Gastrocnemius medialis (tissue), 4 donors: ENCODE measurements around the gene NTRK3.

ENCODE experiments used
- CTCF ChIP-seq, 5 experiments: fragments of 450-650 bp in 3 of 5; fragments of 200-600 bp in 2 of 5; sonication (generic) in 2 of 5; IDR thresholded peaks in 4 of 5; conservative IDR thresholded peaks in 1 of 5; 1 replicate in 4 of 5; 2 replicates in 1 of 5; pipeline ENCODE4 v1.5.1; 2016 to 2019; ENCODE audit warnings: antibody characterized with exemption in 5 of 5, mild to moderate bottlenecking in 3 of 5, moderate library complexity in 3 of 5
- POLR2A ChIP-seq, 2 donors: fragments of 450-650 bp; IDR thresholded peaks; one replicate each; pipeline ENCODE4 v1.6.1; 2017; ENCODE audit warnings: antibody characterized with exemption in 2 of 2, mild to moderate bottlenecking in 2 of 2, moderate library complexity in 2 of 2

DNA sequence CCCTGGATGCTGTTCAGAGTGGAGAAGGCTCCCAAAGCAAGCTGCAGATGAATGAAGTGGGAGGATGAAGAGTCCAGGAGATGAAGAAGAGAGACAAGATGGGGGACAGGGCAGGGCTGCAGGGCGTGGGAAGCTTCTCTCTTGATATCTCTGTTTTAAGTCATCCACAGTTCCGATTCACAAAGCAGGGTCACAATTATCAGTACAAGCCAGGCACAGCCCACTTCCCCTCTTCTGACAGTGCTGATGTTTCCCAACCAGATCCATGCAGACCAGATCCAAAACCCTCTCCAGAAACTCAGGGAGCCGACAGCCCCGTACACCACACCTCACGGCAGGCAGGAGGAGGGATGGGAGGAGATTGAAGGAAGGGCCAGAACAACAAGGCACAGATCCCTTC is 31.1 kb downstream of the NTRK3 start:
- TF ChIP-seq CTCF (IDR thresholded peaks at IDR 0.05 in 4 of 5, conservative IDR thresholded peaks at IDR 0.05 in 1 of 5) (no peak), POLR2A (IDR thresholded peaks at IDR 0.05) (no peak)
